ENCODE measurements around the gene TEKTIP1.
"Not testable (repeated sequence)": the region's sequence is repeated elsewhere in the genome, so short reads cannot be mapped to it uniquely, and the experiment has no call there.

The TEKTIP1 gene

DNA sequence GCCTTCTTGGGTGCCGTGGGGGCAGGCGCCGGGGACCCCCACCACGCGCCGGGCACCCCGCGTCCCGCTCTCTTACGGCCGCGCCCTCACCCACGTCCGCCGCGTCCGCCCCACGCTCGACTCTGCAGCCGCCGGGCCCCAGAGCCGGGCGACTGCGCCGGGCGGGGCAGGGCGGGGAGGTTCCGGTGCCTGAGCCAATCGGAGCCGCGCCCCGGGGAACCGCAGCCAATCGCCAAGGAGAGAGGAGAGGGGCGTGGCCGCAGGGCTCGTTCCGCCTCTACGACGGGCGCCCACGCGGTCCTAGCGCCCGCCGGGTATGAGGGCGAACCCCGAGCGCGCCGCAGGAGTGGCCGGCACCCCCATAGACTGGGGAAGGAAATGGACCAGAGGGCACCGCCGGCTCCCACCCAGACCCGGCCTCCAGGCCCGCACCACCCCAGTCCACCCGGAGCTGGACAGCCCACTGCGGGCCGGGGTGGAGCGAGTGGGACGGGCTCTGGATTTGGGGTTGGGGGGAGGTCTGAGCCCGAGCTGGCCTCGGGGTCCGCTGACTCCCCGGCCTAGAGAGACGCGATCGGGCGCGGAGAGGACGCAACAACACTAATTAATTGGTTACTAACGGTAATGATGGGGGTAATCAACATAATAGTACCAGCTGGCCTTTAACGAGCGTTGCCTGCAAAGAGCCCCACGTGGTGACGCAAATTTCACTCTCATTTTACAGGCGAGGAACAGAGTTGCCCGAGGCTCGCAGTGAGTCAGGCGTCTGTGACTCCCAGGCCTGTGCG lies 18.7 kb downstream of the TEKTIP1 start, which contains the start of gene MFSD12:
Gene MFSD12 (minus strand): TSS at position 126 of the 788 bp plus-strand sequence. CDS start 183 bp downstream, outside the sequence.
- DNase-seq (ENCODE audit: low spot score) = peak; percentile 86

DNA sequence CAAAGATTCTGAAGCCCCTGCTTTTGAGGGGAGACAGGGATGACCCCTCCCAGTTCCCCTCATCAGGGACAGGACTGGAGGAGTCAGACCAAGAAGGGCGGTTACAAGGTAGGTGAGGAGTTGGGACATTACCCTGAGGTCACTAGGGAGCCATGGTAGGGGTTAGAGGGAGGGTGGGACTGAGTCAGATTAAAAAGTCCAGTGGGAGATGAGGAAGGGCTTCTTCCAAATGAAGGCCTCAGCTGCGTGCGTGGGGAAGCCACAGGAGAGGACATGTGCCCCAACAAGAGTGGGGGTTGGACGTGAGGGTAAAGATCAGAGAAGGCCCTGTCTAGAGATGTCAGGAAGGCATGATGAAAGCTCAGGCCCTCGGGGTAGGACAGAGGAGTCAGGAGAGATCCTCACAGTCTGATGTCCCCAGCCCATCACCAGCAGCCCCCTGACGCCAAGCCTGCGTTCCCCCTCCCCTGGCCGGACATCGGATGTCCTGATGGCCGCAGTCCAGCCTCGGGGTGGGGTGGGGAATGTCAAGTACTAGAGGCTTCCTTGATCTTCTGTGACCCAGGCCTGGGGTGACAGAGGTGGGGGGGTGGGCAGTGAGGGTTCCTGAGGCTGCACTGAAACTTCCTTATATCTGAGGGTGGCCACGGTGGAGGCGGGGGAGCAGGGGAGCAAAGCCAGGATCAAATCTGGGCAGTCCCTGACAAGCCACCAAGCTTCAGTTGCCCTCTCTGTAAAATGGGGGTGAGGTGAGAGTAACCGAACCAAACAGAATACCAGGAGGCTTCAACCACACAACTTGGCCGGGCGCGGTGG lies 24.9 kb downstream of the TEKTIP1 start:
- no peak for DNase-seq (ENCODE audit: low spot score)

DNA sequence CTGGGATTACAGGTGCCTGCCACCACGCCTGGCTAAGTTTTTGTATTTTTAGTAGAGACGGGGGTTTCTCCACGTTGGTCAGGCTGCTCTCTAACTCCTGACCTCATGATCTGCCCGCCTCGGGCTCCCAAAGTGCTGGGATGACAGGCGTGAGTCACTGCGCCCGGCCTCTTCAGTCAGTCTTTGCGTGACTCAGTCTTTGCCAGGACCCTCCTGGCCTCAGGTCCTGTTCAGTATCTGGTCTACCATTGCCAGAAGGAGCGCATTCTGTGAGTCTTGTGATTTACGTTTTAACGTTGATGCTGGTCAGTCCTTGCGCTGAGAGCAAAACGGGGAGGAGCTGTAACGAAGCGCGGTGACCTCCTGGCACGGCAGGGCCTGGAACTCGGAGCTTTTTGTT lies 26.2 kb downstream of the TEKTIP1 start:
- DNase-seq (ENCODE audit: low spot score) = no peak

DNA sequence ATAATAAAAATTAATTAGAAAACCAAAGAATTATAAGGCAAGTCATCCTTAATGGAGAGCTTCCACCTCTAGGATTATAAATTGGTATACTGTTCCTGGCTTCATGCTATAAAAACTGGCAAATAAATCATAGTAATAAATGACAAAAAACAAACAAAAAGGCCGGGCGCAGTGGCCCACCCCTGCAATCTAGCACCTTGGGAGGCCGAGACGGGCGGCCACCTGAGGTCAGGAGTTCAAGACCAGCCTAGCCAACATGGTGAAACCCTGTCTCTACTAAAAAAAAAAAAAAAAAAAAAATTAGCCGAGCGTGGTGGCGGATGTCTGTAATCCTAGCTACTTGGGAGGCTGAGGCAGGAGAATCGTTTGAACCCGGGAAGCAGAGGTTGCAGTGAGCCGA lies 31.1 kb downstream of the TEKTIP1 start:
- DNase-seq (ENCODE audit: low spot score) = not testable (repeated sequence)

DNA sequence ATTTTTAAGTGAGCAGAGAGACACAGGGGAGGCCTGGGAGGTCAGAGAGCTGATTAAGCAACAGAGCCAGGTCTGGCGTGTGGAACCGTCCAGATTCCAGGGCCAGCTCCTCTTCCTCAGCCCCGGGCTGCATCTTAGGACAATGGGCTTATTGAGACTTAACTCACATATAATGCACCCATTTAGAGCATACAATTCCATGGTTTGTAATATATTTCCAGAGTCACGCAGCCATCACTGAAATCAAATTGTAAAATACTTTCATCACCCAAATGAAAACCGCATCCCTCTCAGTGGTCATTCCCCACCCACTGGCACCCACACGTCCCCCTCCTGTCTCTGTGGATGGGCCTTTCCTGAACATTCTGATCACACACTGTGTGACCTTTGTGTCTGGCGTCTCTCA lies 31.6 kb downstream of the TEKTIP1 start:
- DNase-seq (ENCODE audit: low spot score) = no peak

DNA sequence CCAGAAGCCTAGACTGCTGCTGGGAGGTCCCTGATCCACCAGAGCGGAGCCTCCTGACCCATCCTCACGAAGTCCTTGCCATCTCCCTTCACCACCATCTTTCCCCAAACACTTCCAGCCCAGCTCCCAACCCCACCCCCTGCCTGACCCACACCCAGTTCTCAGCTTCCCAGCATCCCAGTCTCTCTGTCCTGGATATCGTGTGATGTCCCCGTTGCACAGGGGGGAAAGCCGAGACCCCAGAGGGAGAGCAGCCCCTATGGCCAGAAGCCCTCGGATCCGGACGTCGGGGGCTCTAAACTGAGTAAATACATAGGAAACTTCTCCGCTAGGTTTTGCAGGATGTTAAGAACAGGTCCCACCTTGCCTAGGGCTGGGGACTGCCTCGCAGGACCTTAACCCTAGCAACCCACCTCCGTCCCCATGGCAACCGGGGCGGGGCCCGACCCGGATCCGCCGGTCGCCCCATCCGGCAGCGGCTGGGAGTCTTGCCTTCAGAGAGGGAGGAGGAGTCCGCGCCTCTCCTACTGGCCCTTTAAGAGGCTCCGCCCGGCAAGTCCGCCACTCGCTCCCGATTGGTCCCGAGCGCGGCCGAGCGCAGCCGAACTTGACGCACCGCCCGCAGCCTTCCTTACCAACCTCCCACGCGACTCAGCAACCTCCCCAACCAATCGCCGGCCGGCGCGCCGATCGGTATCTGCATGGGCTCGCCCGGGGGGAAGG lies 33.3 kb downstream of the TEKTIP1 start:
- peak; percentile 99 for DNase-seq (ENCODE audit: low spot score)

DNA sequence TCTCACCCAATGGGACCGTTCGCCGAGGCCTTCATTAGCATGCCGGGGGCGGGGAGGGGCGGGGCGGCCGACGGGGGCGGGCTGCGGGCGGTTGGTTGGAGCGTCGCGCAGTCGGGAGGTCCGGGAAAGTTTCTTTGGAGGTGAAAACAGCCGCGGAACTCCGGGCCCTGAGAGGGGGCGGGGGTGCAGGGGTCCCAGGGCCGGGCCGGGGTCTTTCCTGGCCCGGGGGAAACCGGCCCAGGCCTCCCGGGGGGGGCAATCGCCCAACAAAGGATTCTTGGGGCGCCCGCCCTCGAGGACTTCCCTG lies 33.8 kb downstream of the TEKTIP1 start, which contains the start of gene HMG20B:
Gene HMG20B (plus strand): TSS at position 90 of the 307 bp plus-strand sequence. CDS start 366 bp downstream, outside the sequence.
- DNase-seq (ENCODE audit: low spot score) = no peak

DNA sequence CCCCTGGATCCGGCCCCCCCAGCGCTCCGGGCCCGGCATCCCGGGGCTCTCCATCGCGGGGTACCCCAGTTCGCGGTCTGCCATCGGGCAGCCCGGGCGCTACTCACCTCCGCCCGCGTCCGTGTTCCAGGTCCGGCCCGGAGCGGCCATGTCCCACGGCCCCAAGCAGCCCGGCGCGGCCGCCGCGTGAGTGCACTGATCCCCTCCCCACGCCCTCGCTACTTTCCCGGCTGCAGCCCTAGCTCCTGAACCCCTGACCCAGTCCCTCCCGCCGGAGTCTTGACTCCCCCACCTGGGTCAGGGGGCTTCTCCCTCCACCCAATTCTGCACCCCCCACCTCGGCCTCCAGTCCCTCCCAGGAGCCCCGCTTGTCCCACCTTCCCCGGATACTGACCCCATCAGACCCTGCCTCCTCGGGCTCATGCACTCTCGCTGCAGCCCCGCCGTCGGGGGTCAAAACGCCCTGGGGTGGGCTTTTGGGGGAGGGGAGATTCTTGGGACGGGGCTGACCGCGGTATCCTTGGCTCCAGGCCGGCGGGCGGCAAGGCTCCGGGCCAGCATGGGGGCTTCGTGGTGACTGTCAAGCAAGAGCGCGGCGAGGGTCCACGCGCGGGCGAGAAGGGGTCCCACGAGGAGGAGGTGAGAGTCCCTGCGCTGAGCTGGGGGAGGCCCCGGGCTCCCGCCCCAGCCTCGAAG lies 34.3 kb downstream of the TEKTIP1 start:
- DNase-seq (ENCODE audit: low spot score) = no peak

DNA sequence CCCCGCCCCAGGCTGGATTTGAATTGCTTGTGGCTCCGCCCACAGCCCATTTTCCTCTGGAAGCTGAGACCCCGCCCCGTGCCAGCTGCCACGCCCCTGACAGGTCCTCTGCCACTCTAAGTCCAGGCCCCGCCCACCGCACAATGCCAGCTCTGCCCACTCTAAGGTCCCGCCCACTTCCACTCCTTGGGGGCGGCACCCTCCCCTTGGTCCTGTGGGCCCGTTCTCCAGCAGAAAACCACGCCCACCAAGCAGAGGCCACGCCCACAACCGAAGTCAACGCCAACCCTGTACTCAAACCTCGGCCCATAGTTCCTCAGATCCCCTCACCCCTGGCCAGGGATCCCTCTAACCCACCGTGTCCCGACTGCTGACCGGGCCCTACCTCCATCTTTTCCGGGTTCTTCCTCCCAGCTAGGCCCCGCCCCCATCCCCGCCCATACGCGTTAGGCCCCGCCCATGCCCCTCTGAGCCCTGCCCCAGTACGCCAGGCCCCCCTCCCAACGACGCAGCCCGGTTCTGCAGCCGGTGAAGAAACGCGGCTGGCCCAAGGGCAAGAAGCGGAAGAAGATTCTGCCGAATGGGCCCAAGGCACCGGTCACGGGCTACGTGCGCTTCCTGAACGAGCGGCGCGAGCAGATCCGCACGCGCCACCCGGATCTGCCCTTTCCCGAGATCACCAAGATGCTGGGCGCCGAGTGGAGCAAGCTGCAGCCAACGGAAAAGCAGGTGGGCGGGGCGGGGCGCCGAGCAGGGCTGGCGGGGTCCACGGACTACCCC lies 35.1 kb downstream of the TEKTIP1 start:
- peak; percentile 99 for DNase-seq (ENCODE audit: low spot score)

DNA sequence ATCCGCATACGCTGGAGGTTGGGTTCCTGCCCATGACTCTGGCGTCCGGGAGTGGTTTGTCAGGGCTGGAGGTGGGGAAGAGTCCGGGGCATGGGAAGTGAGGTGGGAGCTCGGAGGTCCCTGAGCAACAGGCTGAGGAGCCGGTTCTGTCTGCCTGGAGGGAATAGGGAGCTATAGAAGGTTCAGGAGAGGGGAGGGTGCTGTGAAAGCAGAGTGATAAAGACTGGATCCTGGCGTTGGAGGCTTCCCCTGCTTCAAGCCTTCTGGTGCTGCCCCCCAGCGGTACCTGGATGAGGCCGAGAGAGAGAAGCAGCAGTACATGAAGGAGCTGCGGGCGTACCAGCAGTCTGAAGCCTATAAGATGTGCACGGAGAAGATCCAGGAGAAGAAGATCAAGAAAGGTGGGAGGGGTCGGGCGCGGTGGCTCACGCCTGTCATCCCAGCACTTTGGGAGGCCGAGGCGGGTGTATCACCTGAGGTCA lies 36.3 kb downstream of the TEKTIP1 start:
- DNase-seq (ENCODE audit: low spot score) = no peak

DNA sequence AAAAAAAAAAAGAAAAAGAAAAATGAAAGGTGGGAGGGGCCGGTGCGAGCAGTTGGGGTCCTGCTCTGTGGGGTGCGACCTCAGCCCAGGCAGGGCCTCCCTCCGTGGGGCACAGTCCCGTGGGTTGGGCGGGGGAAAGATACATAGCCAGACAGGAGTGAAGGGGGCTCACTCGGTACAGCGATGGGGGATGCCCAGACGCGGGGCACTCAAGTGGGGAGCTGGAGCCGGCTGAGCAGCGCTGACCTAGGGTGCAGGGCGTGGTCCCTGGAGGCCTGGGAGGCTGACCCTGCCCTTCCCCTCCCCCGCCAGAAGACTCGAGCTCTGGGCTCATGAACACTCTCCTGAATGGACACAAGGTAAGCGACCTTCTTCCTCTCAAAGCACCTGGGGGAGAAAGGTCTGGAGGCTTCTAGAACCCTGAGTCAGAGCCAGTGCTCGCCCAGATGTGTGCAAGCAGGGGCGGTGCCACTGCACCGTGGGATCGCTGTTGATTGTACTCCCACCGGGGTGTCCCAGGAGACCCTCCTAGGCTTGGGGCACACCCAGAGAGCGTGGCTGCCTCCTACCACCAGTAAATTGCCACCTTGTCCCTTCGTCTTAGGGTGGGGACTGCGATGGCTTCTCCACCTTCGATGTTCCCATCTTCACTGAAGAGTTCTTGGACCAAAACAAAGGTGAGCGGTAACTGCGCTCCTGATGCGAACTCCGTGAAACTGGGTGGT lies 37.1 kb downstream of the TEKTIP1 start:
- no peak for DNase-seq (ENCODE audit: low spot score)

DNA sequence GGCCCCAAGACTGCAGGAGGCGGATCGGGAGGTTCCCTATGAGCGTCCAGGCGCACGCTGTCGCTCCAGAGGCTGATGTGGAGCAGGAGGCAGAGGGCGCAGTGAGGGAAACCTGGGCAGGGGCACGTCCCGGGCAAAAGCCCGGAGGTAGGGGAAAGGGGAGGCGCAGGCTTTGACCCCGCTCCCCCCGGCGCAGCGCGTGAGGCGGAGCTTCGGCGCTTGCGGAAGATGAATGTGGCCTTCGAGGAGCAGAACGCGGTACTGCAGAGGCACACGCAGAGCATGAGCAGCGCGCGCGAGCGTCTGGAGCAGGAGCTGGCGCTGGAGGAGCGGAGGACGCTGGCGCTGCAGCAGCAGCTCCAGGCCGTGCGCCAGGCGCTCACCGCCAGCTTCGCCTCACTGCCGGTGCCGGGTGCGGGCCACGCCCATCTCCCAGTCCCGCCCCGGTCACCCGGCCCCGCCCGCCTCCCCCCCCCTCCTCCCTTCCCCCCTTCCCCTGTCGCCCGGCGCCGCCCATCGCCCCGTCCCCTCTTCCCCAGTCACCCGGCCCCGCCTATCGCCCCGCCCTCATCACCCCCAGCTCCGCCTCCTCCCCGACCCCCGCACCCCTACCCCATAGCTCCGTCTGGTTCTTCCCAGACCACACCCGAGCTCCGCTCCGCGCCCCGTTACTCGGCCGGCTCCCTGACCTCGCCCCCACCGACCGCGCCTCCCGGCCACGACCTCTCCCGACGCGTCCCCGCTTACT lies 37.9 kb downstream of the TEKTIP1 start:
- no peak for DNase-seq (ENCODE audit: low spot score)

DNA sequence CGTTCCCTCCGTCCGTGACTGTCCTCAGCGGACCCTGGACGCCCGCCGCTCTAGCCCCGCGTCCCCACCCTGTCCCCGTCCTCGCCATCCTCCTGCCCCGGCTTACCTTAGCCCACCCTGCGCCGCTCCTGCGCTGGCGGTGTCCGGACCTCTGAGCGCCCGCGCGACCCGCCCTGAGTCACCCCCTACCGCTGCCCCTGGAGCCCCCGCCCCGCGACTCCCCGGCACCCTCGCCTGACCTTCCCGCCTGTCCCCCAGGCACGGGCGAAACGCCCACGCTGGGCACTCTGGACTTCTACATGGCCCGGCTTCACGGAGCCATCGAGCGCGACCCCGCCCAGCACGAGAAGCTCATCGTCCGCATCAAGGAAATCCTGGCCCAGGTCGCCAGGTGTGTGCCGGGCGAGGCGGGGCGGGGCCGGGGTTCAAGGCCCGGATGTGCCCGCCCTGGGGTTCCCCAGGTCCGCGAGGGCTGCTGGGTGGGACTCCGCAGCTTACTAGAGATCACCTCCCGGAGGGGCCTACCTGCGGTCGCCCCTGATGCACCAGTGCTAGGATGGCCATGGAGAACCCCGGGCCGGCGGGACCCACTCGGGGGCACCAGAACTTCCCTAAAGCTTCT lies 38.9 kb downstream of the TEKTIP1 start:
- no peak for DNase-seq (ENCODE audit: low spot score)

DNA sequence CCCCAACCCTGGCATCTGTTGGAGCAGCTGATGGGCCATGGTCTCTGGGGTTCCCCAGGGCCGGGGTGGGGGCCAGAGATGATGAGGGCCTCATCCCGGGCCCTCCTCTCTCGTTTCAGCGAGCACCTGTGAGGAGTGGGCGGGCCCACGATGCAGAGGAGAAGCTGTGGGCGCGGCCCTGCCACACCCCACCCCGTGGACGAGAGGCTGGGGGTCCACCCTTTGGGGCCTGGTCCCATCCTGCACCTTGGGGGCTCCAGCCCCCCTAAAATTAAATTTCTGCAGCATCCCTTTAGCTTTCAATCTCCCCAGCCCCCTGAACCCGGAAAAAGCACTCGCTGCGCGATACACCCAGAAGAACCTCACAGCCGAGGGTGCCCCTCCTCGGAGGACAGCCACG lies 39.4 kb downstream of the TEKTIP1 start:
- no peak for DNase-seq (ENCODE audit: low spot score)

DNA sequence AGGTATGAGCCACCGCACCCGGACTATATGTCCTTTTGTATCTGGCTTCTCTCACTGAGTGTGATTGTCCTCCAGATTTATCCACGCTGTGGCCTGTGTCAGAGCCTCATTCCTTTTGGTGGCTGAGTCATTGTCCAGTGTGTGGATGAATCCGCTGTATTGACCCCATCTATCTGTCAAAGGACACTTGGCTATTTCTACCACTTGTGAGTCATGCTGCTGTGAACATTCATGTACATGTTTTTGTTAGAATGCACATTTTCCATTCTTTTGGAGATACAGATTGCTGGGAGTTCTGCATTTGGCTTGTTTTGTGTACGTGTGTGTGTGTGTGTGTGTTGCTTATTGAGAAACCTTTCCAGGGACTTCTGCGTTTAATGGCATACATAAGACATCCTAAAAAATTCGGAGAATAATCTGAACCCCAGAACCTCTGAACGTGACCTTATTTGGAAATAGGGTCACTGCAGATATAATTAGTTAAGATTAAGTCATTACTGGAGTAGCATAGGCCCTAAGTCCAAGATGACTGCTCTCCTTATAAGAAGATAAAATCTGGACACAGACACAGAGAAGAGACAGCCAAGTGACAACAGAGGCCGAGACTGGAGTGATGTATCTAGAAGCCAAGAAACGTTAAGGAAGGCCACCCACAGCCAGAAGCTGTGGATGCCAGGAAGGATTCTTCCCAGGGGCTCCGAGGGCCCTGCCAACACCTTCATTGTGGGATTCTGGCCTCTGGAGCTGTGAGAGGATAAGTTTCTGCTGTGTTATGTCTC lies 41.4 kb downstream of the TEKTIP1 start:
- DNase-seq (ENCODE audit: low spot score) = peak; percentile 89

DNA sequence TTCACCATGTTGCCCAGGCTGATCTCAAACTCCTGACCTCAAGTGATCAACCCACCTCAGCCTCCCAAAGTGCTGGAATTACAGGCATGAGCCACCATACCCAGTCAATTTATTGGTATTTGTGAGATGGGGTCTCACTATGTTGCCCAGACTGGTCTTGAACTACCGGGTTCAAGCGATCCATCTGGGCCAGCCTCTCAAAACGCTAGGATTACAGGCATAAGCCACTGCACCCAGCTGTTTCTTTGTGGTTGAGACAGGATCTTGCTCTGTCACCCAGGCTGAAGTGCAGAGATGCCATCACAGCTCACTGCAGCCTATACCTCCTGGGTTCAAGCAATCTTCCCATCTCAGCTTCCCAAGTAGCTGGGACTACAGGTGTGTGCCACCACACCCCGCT lies 42.8 kb downstream of the TEKTIP1 start:
- DNase-seq (ENCODE audit: low spot score) = not testable (repeated sequence)

DNA sequence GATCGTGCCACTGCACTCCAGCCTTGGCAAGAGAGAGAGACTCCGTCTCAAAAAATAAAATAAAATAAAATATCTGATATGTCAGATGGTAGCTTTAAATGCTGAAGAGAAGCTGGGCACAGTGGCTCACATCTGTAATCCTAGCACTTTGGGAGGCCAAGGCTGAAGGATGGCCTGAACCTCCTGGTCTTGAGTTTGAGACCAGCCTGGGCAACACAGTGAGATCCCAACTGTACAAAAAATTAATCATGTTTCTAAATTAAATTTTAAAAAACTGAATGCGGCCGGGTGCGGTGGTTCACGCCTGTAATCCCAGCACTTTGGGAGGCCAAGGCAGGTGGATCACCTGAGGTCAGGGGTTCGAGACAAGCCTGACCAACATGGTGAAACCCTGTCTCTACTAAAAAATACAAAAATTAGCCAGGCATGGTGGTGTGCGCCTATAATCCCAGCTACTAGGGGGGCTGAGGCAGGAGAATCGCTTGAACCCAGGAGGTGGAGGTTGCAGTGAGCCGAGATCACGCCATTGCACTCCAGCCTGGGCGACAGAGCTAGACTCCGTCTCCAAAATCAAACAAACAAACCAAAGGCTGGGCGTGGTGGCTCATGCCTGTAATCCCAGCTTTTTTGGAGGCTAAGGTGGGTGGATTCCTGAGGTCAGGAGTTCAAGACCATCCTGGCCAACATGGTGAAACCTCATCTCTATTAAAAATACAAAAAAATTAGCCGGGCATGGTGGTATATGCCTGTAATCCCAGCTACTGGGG lies 45.2 kb downstream of the TEKTIP1 start:
- DNase-seq (ENCODE audit: low spot score) = not testable (repeated sequence)

Measured in kidney capillary endothelial cell (primary cell).